ENCODE data around the gene FAH. TPM values are rescaled to one million over a fixed set of nuclear protein-coding genes. Genes with fewer than 3 reads are reported as not detected.

FAH gene
- total RNA-seq, 1 experiment from 2014 or later = 21.5 TPM

GRCh38 chr15:80138961-80139360 lies 13.8 kb upstream of the FAH start:
- DNase-seq = no peak
- no peak overlapping the region for H3K4me2 ChIP-seq (ENCODE audit: insufficient read depth, insufficient read length, low read length)
- H3K27me3 ChIP-seq (ENCODE audit: insufficient read depth, low read length) = no peaks in the 10 kb centered on the region
- no peak overlapping the region for H4K8ac ChIP-seq (replicated peaks; ENCODE audit: insufficient read length, low read depth, low read length)
- H4K5ac ChIP-seq (ENCODE audit: insufficient read length, low read depth, low read length) = no peak overlapping the region
- H2BK120ac ChIP-seq (ENCODE audit: low read depth, low read length, poor library complexity, severe bottlenecking) = no peak overlapping the region
- H3K4me3 Mint-ChIP-seq = no peak overlapping the region
- no peaks in the 10 kb centered on the region for H3K9me3 ChIP-seq (ENCODE audit: control insufficient read depth, low read depth, low read length)
- H3K14ac ChIP-seq (ENCODE audit: insufficient read depth, low read length) = no peak overlapping the region
- H3K27ac Mint-ChIP-seq = no peak overlapping the region
- H3K23me2 ChIP-seq (ENCODE audit: insufficient read length, low read depth, low read length, poor library complexity, severe bottlenecking) = no peaks in the 10 kb centered on the region
- H2AFZ ChIP-seq (ENCODE audit: low read length) = no peak overlapping the region
- H3K79me1 ChIP-seq (ENCODE audit: insufficient read depth, low read depth, low read length, poor library complexity, severe bottlenecking) = no peaks in the 10 kb centered on the region
- H3K23ac ChIP-seq (ENCODE audit: insufficient read length, low read depth, low read length) = no peak overlapping the region
- H3K9ac ChIP-seq (ENCODE audit: extremely low read depth, insufficient read length, low read length) = no peak overlapping the region
- TF ChIP-seq CTCF (conservative IDR thresholded peaks at IDR 0.05) = no peak
- no CpG with 5 or more reads among the region's 3 CpGs for WGBS (ENCODE audit: extremely low coverage, insufficient read length, low lambda C conversion rate)
- H3K36me3 Mint-ChIP-seq (ENCODE audit: insufficient read depth in 1 of 3, low read depth in 3 of 3) = peaks cover 0 to 29% (median 23%) of the 10 kb centered on the region in 3 experiments; a peak in 5 of 7 replicates
- no peak overlapping the region for H3K56ac ChIP-seq (ENCODE audit: insufficient read length, low read depth, low read length)
- H3K27me3 Mint-ChIP-seq (ENCODE audit: low read depth) = no peaks in the 10 kb centered on the region
- no peak overlapping the region for H4K91ac ChIP-seq (ENCODE audit: insufficient read length, low read depth, low read length)
- no peak overlapping the region for H3K4ac ChIP-seq (ENCODE audit: low read depth, low read length)
- no peak overlapping the region for H2BK12ac ChIP-seq (ENCODE audit: insufficient read length, low read depth, low read length)
- H2AK5ac ChIP-seq (ENCODE audit: insufficient read length, low read length) = no peak overlapping the region
- H3T11ph ChIP-seq (ENCODE audit: low read length) = no peak overlapping the region
- no peaks in the 10 kb centered on the region for H3K9me3 Mint-ChIP-seq
- H2BK20ac ChIP-seq (ENCODE audit: low read depth, low read length, poor library complexity, severe bottlenecking) = no peak overlapping the region
- H3K18ac ChIP-seq (ENCODE audit: insufficient read length, low read depth, low read length) = no peak overlapping the region
- no peak overlapping the region for H3K27ac ChIP-seq (ENCODE audit: insufficient read length, low read depth, low read length)
- H2BK5ac ChIP-seq (ENCODE audit: insufficient read length, low read length) = no peak overlapping the region
- no peaks in the 10 kb centered on the region for H3K4me1 ChIP-seq (ENCODE audit: insufficient read depth, low read length)
- no peaks in the 10 kb centered on the region for H3K79me2 ChIP-seq (ENCODE audit: insufficient read depth, low read length)
- H4K20me1 ChIP-seq (ENCODE audit: control insufficient read depth, insufficient read depth, insufficient read length) = no peaks in the 10 kb centered on the region
- no peaks in the 10 kb centered on the region for H3K4me1 Mint-ChIP-seq
- no peak overlapping the region for H2BK15ac ChIP-seq (ENCODE audit: low read depth, low read length)

All from H9 (cell line).